ENCODE results near the gene TMEM205.
"Not testable (repeated sequence)": the region's sequence is repeated elsewhere in the genome, so short reads cannot be mapped to it uniquely, and the experiment has no call there.

TMEM205 gene

DNA sequence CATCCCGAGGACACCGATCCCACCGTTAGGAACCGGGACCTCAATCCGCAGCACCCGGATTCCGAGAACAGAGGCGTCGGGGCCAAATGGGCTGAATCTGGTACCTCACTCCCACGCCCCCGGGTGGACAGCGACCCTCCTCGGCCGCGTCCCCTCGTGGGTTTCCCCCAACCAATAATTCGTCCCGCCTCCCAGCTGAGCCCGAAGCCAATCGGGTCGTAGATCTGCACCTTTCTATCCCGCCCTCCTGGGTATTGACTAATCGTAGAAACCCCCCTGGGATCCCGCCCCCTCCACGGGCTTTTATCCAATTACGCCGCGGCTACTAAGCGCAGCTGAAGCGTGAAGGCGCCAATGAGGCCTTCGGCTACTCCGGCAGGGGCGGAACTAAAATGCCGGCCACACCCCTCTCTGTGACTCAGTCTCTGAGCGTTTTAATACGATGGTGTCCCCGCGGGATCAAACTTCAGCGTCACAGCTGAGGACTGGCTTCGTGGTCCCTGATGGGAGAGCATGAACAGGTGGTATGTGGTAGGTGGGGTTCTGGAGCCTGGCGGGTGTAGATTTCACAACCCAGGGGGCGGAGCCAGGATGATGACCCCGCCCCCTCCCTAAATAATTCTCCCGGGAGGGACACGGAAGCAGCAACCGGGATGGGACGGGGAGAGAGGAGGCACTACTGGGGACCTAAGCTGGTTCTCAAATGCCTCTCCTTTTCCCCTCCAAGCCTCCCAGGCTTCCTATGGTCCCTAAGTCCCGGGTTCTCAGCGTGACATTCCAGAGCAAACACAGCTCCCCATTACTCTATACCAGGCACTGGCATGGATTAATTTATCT is at the start of gene TMEM205, which contains the start of gene CCDC159:
TSS of gene TMEM205 (minus strand) at position 165 of the 837 bp plus-strand sequence. CDS start 649 bp downstream, outside the sequence.
TSS of gene CCDC159 (plus strand) at position 416 of the 837 bp plus-strand sequence. CDS start at position 504, 88 bp downstream.
- peak; percentile 94 for DNase-seq

DNA sequence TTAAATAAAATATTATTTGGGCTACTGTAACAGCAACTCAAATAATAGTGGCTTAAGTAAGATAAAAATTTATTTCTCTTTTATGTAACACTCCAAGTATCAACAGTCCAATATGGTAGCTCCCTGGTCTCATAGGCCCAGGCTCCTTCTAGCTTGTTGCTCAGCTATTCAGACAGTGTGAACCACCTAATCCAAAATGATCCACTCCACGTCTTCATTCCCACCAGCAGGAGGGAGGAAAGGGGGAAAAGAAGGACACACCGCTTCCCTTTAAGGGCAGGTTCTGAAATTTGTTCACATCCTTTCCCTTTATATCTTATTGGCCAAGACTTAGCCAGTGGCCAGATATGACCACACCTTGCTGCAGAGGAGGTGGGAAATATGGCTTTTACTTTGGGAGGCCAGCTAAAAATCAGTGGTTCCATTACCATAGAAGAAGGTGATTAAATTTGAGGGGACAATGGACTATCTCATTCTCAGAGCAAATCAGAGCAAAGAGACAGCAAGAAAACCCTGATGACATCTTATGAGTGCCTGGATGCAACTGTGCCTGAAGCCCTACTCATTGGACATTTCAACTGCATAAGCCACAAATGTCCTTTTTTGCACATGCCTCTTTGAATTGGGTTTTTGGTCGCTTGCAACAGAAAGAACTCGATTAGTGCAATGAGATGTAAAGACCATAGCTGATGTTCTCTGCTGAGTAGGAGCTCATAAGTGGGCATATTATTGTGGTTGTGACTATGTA is 45.0 kb upstream of the TMEM205 start:
- DNase-seq: no peak

DNA sequence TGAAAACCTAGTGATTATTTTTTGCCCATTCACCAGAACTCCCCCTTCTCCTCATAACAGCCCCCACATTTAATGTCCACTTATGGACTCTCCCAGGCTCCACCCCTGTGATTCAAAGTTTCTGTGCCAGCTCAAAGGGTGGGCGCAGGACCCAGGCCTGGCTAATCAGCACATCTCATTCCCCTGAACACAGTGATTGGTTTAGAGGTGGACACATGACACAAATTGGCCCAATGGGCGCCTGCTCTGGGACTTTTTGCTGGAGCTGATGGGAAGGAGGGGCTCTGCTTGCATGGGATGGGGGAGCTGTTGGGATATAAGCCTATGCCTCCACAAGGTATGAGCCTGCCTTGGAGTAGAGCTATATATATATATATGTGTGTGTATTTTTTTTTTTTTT is 44.3 kb upstream of the TMEM205 start:
- DNase-seq: no peak

DNA sequence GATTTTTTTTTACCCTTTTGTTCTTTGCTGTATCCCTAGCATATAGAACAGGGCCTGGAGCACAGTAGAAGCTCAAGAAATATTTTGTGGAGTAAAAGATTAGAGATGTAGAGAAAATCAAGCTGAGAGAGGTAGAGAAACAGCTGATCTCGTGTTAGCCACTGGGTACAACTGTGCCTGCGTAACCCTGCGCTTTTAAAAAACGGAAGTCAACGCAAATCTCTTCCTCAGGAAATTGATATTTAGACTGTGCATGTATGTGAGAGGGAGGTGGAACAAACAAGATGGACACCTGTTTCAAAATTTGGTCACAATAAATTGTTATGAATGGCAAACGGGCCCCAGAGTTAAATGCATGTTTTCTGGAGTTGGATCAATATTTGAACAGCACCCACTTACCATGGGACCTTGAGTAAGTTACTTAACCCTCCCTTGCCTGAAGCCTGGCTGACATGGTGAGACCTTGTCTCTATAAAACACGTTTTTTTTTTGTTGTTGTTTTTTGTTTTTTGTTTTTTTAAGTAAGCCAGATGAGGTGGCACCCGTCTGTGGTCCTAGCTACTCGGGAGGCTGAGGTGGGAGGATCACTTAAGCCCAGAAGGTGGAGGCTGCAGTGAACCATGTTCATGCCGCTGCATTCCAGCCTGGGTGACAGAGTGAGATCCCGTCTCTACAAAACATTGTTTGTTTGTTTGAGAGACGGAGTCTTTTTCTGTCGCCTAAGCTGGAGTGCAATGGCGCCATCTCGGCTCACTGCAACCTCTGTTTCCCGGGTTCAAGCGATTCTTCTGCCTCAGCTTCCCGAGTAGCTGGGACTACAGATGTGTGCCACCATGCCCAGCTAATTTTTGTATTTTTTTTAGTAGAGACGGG is 41.3 kb upstream of the TMEM205 start:
- no peak for DNase-seq

GRCh38 chr19:11384778-11385129 is 38.7 kb upstream of the TMEM205 start:
- DNase-seq: no peak

DNA sequence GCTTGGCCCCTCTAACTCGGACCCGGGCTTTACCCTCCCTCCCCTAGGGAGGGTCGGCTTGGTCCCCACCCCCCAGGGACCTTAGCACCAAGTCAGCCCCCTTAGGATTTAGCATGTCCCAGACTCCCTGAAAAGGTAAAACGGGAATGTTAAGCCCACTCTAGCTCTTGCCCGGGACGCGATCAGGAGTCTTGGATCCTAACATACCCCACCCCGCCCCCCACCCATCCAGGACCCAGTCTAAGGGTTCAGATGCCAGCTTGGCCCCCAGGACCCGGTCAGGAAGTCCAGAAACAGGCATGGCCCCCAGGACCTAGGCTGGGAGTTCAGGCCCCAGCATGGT is 37.6 kb upstream of the TMEM205 start:
- DNase-seq: no peak

GRCh38 chr19:11382898-11383705 is 37.0 kb upstream of the TMEM205 start:
- DNase-seq: peak; percentile 19

DNA sequence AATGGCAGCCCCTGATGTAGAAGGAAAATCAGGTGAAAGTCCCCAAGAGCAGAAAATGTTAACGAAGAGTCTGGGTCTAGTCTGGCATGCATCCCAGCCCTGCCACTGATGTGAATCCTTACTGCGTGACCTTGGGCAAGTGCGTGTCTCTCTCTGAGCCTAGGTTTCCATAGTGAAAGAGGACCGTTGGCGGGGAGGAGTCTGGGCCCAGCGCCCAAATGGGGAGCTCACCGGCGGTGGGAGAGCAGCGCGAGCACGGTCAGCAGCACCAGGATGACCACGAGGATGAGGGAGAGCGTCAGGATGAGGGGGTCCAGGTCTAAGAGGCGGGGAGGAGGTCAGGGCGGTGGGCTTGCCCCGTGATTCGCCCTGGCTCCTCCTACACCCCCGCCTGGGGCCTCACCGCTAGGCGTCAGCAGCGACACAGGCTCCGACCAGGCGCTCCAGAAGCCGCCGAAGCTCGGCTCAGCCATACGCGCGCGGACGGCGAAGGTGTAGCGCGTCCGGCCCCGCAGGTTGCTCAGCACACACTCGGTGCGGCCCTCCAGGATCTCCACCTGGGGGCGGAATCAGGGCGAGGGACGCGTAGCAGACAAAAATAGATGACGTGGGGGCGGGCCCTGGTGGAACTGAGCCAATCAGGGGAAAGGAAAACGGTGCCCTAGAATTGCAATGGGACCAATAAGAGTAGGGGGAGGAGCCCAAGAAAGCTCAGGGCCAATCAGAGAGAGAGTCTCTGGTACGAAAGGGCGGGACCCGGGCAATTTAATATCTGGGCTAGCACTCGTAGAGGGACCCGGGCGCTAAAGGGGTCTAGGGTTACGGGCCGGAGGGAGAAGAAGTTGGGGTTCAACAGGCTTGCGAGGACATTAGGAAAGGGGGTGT is 34.8 kb upstream of the TMEM205 start:
- peak; percentile 96 for DNase-seq

DNA sequence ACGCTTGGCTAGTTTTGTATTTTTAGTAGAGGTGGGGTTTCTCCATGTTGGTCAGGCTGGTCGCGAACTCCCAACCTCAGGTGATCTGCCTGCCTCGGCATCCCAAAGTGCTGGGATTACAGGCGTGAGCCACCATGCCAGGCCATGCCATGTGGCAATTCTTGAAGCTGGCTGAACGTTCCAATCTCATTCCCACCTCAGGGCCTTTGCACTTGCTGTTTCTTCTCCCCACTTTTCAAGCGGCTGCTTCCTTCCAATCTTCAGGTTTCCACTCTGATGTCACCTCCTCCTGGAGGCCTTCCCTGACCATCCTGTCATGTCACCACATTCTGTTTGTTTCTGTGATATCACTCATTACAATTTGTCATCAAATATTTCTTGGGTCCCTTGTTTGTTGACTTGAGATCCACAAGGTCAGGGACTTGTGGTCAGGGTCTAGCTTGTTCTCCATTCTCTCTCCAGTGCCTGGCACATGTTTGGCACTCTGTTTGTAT is 33.8 kb upstream of the TMEM205 start:
- no peak for DNase-seq

- DNase-seq: not testable (repeated sequence)
These were observed 33.3 kb upstream of the TMEM205 start for GRCh38 chr19:11379269-11379845.

DNA sequence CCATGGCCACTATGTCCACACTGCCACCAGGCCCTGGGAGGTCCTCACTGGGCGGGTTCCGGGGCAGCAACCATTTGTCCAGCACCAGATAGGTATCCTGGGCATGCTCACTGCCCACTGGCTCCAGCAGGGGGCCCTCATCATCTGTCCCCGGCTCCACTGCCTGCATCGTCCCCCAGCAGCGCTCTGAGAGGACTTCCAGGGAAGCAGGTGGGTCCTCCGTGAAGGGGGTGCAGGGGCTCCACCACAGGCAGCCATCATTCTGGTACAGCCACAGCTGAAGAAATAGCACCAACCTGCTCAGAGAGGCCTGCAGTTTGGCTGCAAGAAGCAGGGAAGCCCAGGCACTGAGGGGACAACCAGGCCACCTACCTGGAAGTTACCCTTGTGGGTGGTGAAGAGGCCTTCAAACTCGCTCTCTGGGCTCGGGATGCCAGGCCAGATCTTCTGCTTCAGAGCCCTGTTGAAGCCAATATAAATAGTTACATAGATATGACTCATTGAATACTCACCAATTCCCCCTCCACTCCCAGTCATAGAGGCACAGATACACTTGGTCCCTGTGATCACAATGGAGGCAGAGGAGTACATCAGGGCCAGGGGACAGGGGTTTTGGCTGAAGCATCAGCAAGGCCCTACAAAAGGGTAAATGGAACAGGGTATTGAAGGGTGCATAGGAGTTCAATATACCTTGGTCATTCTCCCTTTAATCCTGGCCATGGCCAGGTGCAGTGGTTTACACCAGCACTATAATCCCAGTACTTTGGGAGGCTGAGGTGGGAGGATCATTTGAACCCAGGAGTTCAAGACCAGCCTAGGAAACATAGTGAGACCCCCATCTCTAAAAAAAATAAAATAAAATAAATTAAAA is 32.5 kb upstream of the TMEM205 start:
- DNase-seq: no peak

- DNase-seq: no peak
These were observed 31.7 kb upstream of the TMEM205 start for GRCh38 chr19:11377756-11378155.

- no peak for DNase-seq
These were observed 31.2 kb upstream of the TMEM205 start for GRCh38 chr19:11377237-11377636.

DNA sequence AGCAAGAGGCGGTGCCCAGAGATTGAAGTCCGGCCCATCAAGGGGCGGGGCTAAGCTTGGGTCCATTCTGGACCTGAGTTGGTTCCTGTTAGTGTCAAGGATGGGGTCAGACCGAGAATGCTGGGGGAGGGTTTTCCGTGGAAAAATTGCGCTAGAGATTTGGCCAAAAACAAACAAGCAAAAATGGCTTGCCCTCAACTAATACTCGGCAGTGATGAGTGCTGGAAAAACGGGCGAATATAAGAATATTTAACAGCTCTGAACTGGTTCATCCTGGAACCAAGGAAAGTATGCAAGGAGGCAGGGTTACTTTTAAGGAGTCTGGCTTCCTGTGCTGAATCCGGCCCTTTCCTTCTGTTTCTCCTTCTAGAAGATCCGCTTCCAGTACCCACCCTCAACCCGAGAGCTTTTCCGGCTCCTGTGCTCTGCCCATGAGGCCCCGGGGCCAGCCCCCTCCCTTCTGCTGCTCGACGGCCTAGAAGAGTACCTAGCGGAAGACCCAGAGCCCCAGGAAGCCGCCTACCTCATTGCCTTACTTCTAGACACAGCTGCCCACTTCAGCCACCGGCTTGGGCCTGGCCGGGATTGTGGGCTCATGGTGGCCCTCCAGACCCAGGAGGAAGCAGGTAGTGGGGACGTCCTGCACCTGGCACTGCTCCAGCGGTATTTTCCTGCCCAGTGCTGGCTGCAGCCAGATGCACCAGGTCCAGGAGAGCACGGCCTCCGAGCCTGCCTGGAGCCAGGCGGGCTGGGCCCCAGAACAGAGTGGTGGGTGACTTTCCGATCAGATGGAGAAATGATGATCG is 29.3 kb upstream of the TMEM205 start:
- no peak for DNase-seq

- peak; percentile 98 for DNase-seq
These were observed 28.5 kb upstream of the TMEM205 start, which contains the start of gene SWSAP1 for GRCh38 chr19:11374433-11375142. Gene SWSAP1 (plus strand): TSS chr19:11374666. CDS start chr19:11374681, 15 bp downstream.

- DNase-seq: no peak
These were observed 27.9 kb upstream of the TMEM205 start for GRCh38 chr19:11373885-11374432.

- DNase-seq: peak; percentile 56
These were observed 27.3 kb upstream of the TMEM205 start for GRCh38 chr19:11373166-11373884.

Data from NCI-H2227 treated with DMSO at 0.1 percent for 48 hours (cell line).